Fibroblast of villous mesenchyme (primary cell): ENCODE data around the gene WIZ. TPM values are rescaled to one million over a fixed set of nuclear protein-coding genes. Genes with fewer than 3 reads are reported as not detected.

Experiments
- DNase-seq: peaks from one replicate; pipeline ENCODE4 v3.0.0-alpha.2; 2010; ENCODE audit warnings: low read depth
- H3K4me3 ChIP-seq: 2 replicates; pipeline ENCODE4 v1.5.1; 2011; ENCODE audit warnings: low read depth, mild to moderate bottlenecking, low read length
- total RNA-seq: library from RNA; depleted of rRNA; stranded (reverse); fragments of >200 nt; gene quantifications from 2 replicates; pipeline ENCODE4 v1.2.3, GENCODE V29; 2012
- TF ChIP-seq, protein P1 (sequence below): IDR thresholded peaks from 2 replicates; pipeline ENCODE4 v1.5.1; 2012; ENCODE audit warnings: low read depth, mild to moderate bottlenecking, low read length; ENCODE audit not compliant: insufficient read depth

Gene WIZ
- total RNA-seq, 1 donor = 7.3 TPM

DNA sequence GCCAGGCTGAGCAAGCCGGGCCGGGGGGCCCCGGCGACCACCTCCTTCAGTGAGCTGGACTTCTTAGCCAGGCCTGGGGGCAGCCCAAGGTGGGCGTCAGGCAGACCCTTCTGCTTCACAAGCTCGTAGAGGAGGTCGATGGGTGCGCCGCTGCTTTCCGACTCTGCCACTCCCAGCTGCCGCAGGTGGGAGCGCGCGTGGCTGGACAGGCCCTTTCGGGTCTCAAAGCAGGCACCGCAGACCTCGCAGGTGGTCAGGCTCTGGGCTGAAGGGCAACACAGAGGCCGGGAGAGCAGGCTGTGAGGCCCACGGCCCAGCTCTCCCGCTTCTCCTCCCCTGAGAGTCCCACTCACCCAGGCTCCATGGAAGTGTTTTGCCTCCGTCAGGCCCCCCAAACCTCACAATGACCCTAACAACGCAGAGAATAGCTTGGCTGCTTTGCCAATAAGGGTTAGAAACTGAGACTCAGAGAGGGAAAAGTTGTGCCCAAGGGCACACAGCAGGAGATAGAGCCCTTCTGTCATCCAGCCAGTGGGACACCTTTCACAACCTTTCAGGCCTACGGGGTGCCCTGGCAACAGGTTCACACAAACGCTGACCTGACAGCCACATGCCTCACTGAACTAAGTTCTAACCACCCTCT is 19.8 kb downstream of the WIZ start:
- DNase-seq = no peak
- no peak overlapping the region for H3K4me3 ChIP-seq
- TF ChIP-seq, protein P1, sequence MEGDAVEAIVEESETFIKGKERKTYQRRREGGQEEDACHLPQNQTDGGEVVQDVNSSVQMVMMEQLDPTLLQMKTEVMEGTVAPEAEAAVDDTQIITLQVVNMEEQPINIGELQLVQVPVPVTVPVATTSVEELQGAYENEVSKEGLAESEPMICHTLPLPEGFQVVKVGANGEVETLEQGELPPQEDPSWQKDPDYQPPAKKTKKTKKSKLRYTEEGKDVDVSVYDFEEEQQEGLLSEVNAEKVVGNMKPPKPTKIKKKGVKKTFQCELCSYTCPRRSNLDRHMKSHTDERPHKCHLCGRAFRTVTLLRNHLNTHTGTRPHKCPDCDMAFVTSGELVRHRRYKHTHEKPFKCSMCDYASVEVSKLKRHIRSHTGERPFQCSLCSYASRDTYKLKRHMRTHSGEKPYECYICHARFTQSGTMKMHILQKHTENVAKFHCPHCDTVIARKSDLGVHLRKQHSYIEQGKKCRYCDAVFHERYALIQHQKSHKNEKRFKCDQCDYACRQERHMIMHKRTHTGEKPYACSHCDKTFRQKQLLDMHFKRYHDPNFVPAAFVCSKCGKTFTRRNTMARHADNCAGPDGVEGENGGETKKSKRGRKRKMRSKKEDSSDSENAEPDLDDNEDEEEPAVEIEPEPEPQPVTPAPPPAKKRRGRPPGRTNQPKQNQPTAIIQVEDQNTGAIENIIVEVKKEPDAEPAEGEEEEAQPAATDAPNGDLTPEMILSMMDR = no peak

DNA sequence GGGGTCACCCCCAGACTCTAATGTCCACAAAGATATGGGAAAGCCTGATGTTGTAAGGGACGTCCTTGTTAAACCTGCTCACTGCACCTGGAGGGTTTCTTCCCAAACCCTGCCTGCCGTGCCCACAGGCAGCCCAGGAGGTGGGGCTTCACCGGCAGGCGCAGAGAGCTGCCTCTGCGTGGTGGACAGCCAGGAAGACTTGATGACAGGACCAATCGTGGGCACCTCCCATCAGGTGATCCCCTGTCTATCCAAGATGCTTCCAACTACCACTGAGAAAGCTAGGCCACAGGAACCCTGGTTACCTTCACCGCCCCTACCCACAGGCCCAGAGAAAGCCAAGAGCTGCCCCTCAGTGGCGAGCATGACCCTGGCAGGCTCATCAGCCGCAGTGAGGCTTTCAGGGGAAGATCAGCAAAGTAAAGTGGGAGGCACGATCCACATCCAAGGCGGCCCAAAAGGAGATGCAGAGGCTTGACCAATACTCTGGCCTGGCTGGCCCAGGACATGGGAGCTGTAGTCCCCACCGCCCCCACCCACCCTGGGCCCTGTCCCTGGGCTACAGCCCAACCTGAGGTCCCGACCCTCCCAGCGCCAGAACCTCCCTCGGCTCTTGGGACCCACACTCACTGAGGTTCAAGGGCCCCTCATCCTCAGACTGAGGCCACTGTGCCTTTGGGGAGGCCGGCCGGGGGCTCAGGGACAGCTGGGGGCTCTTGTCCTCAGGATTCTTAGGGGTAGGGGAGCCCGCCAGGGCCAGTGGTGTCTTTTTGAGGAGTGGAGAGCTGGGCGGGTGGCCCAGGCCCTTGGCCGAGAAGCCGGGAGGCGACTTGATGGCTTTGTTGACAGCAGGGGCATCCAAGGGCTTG is 20.6 kb downstream of the WIZ start:
- TF ChIP-seq, protein P1 = no peak
- no peak for DNase-seq
- no peak overlapping the region for H3K4me3 ChIP-seq

DNA sequence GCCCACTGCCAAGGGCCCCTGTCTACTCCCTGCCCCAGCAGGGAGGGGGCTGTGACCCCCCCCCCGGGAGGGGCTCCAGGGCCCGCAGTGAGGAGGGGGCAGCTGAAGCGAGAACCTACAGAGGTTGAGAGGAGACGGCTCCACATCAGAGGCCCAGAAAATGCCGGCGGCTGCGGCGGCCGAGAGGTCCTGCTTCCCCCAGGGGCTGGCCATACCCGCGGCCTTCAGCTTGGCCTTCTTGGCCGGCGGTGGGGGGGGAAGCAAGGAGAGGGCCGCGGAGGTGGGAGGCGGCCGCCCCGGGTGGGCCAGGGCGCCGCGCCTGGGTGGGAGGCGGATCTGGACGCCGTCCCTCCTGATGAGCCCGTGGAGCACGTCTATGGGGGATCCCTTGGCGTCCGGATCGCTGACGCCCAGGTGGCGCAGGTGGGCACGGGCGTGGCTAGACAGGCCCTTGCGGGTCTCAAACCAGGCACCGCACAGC is 21.7 kb downstream of the WIZ start:
- no peak for DNase-seq
- H3K4me3 ChIP-seq = no peak overlapping the region
- TF ChIP-seq, protein P1 = no peak

DNA sequence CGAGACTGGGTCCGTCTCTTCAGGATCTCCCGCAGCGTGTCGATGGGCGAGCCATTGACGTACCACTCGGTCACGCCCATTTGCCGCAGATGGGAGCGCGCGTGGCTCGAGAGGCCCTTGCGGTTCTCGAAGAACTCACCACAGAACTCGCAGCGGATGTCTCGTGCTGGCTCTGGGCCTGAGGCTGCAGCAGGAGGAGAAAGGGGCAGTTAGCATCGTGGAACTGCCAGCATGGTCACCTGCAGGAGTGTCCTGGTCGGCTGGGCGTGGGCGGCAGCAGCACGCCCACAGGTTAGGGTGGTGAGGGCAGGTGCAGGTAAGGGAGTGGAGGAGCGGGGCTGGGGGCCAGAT is 22.4 kb downstream of the WIZ start:
- TF ChIP-seq, protein P1 = no peak
- H3K4me3 ChIP-seq = no peak overlapping the region
- no peak for DNase-seq

DNA sequence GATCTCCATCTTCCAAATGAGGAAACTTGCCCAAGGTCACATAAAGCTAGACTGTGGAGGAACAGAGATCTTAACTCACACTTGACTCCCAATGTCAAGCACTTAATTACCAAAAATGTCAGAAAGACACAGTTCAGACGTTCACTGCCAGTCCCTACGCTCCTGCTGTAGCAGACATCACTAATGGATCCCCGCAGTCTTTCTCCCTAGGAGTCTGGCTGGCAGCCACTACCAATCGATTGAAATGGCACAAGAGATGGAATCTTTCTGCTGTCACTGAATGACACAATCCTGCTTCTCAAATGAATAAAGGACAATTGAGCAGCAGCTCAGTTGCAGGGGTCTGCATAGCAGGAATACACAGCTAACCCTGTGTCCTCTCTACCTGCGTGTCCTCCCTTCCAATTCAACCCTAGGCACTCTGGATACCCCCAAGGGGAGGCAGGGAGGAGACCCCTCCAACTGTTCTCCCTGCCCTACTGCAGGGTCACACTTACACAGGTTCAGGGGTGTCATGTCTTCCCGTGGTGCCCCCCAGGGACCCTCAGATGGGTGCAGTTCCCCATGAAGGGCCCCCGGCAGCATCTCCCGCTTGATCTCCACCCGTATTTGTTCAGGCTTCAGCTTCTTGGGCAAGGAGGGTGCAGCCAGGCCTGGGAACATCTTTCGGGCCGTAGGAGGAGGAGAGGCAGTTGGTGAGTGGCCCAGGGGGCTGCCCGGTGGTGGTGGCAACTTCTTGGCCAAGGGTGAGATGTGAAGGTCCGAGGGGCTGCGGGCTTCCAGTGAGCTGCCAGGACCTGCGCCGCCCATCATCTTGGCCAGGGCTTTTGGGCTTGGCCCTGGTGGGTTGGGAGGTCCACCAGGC is 23.0 kb downstream of the WIZ start:
- no peak for DNase-seq
- TF ChIP-seq, protein P1 = no peak

DNA sequence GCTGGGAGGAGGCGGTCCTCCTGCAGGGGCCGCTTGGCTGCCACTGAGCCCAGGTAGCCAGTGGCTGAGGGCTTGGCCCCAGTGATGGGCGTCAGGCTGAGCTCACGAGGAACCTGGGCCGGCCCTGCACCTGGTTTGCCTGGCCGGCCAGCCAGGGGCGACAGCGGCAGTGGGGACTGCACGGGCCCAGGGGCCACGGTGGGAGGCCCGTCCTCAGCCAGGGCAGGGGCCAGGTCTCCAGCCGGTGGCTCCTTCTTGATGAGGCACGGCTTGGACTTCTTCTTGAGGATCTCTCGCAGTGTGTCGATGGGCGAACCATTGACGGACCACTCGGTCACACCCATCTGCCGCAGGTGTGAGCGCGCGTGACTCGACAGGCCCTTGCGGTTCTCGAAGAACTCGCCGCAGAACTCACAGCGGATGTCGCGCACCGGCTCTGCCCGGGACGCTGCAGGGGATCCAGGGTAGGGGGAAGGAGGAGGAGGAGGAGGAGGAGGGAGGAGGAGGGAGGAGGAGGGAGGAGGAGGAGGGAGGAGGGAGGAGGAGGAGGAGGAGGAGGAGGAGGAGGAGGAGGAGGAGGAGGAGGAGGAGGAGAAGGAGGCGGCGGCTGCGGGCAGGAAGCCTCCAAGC is 24.3 kb downstream of the WIZ start:
- H3K4me3 ChIP-seq = no peak overlapping the region
- DNase-seq = no peak
- TF ChIP-seq, protein P1 = no peak

More for the DNA sequence above, 23.0 kb downstream of the WIZ start:
- H3K4me3 ChIP-seq = no peak overlapping the region
